Mesenchymal stem cell (in vitro differentiated cells and primary cell): Measurements from ENCODE around the gene CAMK4.

Source experiments
- DNase-seq: peaks from one replicate; pipeline ENCODE4 v3.0.0-alpha.2; 2013
- H2AFZ ChIP-seq: one replicate; pipeline ENCODE4 v1.6.1; 2013; ENCODE audit warnings: low read depth, mild to moderate bottlenecking, control low read depth, inconsistent platforms, low read length, moderate library complexity
- H2AK5ac ChIP-seq: 2 replicates; pipeline ENCODE4 v1.6.1; 2013; ENCODE audit warnings: low read length, moderate library complexity, mild to moderate bottlenecking, inconsistent platforms; ENCODE audit not compliant: severe bottlenecking
- H2BK120ac ChIP-seq: one replicate; pipeline ENCODE4 v1.6.1; 2013; ENCODE audit warnings: low read depth, mild to moderate bottlenecking, inconsistent platforms, low read length, moderate library complexity
- H2BK12ac ChIP-seq, 2 experiments: one replicate each; pipeline ENCODE4 v1.6.1; 2013; ENCODE audit warnings: inconsistent platforms in 2 of 2, low read length in 2 of 2, mild to moderate bottlenecking in 2 of 2, moderate library complexity in 2 of 2, control low read depth in 1 of 2
- H2BK15ac ChIP-seq: one replicate; pipeline ENCODE4 v1.6.1; 2013; ENCODE audit warnings: mild to moderate bottlenecking, low read depth, inconsistent platforms; ENCODE audit not compliant: poor library complexity, severe bottlenecking
- H2BK5ac ChIP-seq: 2 replicates; pipeline ENCODE4 v1.6.1; 2013; ENCODE audit warnings: low read depth, mild to moderate bottlenecking, low read length, control low read depth, inconsistent platforms; ENCODE audit not compliant: poor library complexity, severe bottlenecking
- H3K14ac ChIP-seq, 2 experiments: one replicate each; pipeline ENCODE4 v1.6.1; 2013; ENCODE audit warnings: inconsistent platforms in 2 of 2, low read length in 2 of 2, control low read depth in 1 of 2, mild to moderate bottlenecking in 1 of 2, moderate library complexity in 1 of 2
- H3K18ac ChIP-seq, 2 experiments: one replicate each; pipeline ENCODE4 v1.6.1; 2013; ENCODE audit warnings: inconsistent platforms in 2 of 2, low read length in 2 of 2, control low read depth in 1 of 2, low read depth in 1 of 2, mild to moderate bottlenecking in 1 of 2
- H3K23ac ChIP-seq, 2 experiments: one replicate each; pipeline ENCODE4 v1.6.1; 2013; ENCODE audit warnings: inconsistent platforms in 2 of 2, low read length in 2 of 2, mild to moderate bottlenecking in 2 of 2, moderate library complexity in 2 of 2, control low read depth in 1 of 2
- H3K27ac ChIP-seq: 2 replicates; pipeline ENCODE4 v1.5.1; 2013; ENCODE audit warnings: mild to moderate bottlenecking, moderate library complexity, low read length, control low read depth, inconsistent platforms; ENCODE audit not compliant: poor library complexity, severe bottlenecking
- H3K27me3 ChIP-seq, 2 experiments: 2 replicates each; pipeline versions ENCODE4 v1.6.1 to v1.7.0; 2013; ENCODE audit warnings: low read length in 2 of 2, mild to moderate bottlenecking in 2 of 2, moderate library complexity in 2 of 2, control low read depth in 1 of 2, inconsistent platforms in 1 of 2; ENCODE audit not compliant: control insufficient read depth in 1 of 2, insufficient read depth in 1 of 2
- H3K36me3 ChIP-seq, 2 experiments: 2 replicates each; pipeline versions ENCODE4 v1.6.1 to v1.7.0; 2013; ENCODE audit warnings: low read length in 2 of 2, control low read depth in 1 of 2, inconsistent platforms in 1 of 2, low read depth in 1 of 2, mild to moderate bottlenecking in 1 of 2; ENCODE audit not compliant: insufficient read depth in 2 of 2, control insufficient read depth in 1 of 2
- H3K4ac ChIP-seq, 2 experiments: one replicate each; pipeline ENCODE4 v1.6.1; 2013; ENCODE audit warnings: inconsistent platforms in 2 of 2, low read length in 2 of 2, mild to moderate bottlenecking in 2 of 2, moderate library complexity in 2 of 2, control low read depth in 1 of 2, low read depth in 1 of 2
- H3K4me1 ChIP-seq: 2 replicates; pipeline ENCODE4 v1.6.1; 2013; ENCODE audit warnings: low read depth, low read length, control low read depth; ENCODE audit not compliant: control insufficient read depth, insufficient read depth
- H3K4me2 ChIP-seq: 2 replicates; pipeline ENCODE4 v1.6.1; 2013; ENCODE audit warnings: low read length, mild to moderate bottlenecking, inconsistent platforms; ENCODE audit not compliant: poor library complexity, severe bottlenecking
- H3K4me3 ChIP-seq, 2 experiments: 2 replicates each; pipeline versions ENCODE4 v1.5.1 to v1.7.0; 2013; ENCODE audit warnings: low read length in 2 of 2, mild to moderate bottlenecking in 2 of 2, control low read depth in 1 of 2, low read depth in 1 of 2; ENCODE audit not compliant: insufficient read depth in 1 of 2
- H3K79me1 ChIP-seq: replicated peaks from 2 replicates; pipeline ENCODE4 v1.6.1; 2013; ENCODE audit warnings: mild to moderate bottlenecking, control low read depth, low read length, inconsistent platforms; ENCODE audit not compliant: poor library complexity, severe bottlenecking
- H3K9ac ChIP-seq: 2 replicates; pipeline ENCODE4 v1.7.0; 2013; ENCODE audit warnings: mild to moderate bottlenecking, low read length, moderate library complexity
- H3K9me3 ChIP-seq: 2 replicates; pipeline ENCODE4 v1.7.0; 2013; ENCODE audit warnings: mild to moderate bottlenecking, low read length; ENCODE audit not compliant: control insufficient read depth
- H4K8ac ChIP-seq: one replicate; pipeline ENCODE4 v1.6.1; 2013; ENCODE audit warnings: inconsistent platforms, mild to moderate bottlenecking, low read length, moderate library complexity
- H4K91ac ChIP-seq: one replicate; pipeline ENCODE4 v1.6.1; 2013; ENCODE audit warnings: mild to moderate bottlenecking, low read length, inconsistent platforms
- WGBS: methylation state at CpG from one replicate; pipeline ENCODE4 v1.1.7; 2013; ENCODE audit warnings: mixed read lengths; 5-methylcytosine and 5-hydroxymethylcytosine counted together

Gene CAMK4

DNA sequence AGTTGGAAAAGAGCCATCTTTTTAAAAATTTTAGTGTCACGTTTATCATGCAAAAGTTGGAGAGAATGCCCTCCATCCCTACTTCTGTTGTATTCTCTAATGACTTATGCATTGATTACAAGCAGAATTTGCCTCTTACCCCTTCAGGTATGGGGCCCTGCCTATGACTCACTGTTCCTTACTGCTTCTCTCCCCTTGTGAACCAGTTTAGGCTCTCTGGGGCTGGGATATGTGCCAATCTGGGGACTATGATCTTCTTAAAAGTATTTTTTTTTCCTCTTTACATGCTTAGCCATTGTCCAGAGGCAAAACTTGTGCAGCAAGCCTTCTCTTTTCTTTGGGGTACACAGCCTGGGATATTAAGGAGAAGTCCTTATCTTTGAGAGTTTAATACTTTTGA lies 37.4 kb downstream of the CAMK4 start:
- no peak overlapping the region for H2BK5ac ChIP-seq
- H4K8ac ChIP-seq: no peak overlapping the region
- no peaks in the 10 kb centered on the region for H3K4me1 ChIP-seq
- H3K36me3 ChIP-seq: no peaks in the 10 kb centered on the region
- H3K14ac ChIP-seq: no peak overlapping the region
- no peak for DNase-seq
- no peak overlapping the region for H2BK12ac ChIP-seq
- H4K91ac ChIP-seq: no peak overlapping the region
- no peak overlapping the region for H2BK15ac ChIP-seq
- H3K4me2 ChIP-seq: no peak overlapping the region
- no peak overlapping the region for H2AK5ac ChIP-seq
- no peak overlapping the region for H3K4ac ChIP-seq
- H2BK120ac ChIP-seq: no peak overlapping the region
- H3K4me3 ChIP-seq: no peak overlapping the region
- H3K27ac ChIP-seq: no peak overlapping the region
- H3K9ac ChIP-seq: no peak overlapping the region
- H3K27me3 ChIP-seq: no peaks in the 10 kb centered on the region
- H3K79me1 ChIP-seq: no peaks in the 10 kb centered on the region
- H3K9me3 ChIP-seq: no peaks in the 10 kb centered on the region
- no peak overlapping the region for H3K23ac ChIP-seq
- H2AFZ ChIP-seq: no peak overlapping the region
- 87% methylated on average over 1 of the region's 1 CpG for WGBS
- H3K18ac ChIP-seq: no peak overlapping the region

GRCh38 chr5:111262153-111262552 lies 38.0 kb downstream of the CAMK4 start:
- no peak overlapping the region for H3K27ac ChIP-seq
- no peaks in the 10 kb centered on the region for H3K79me1 ChIP-seq
- no peak overlapping the region for H4K91ac ChIP-seq
- H3K9ac ChIP-seq: no peak overlapping the region
- no peak overlapping the region for H2BK5ac ChIP-seq
- no peak overlapping the region for H3K4ac ChIP-seq
- DNase-seq: peak; percentile 3
- no peak overlapping the region for H4K8ac ChIP-seq
- no peak overlapping the region for H3K4me2 ChIP-seq
- 7% methylated on average over 1 of the region's 2 CpGs for WGBS
- H2BK120ac ChIP-seq: no peak overlapping the region
- no peaks in the 10 kb centered on the region for H3K4me1 ChIP-seq
- no peak overlapping the region for H2AK5ac ChIP-seq
- no peak overlapping the region for H2AFZ ChIP-seq
- H3K14ac ChIP-seq: no peak overlapping the region
- H3K9me3 ChIP-seq: no peaks in the 10 kb centered on the region
- no peak overlapping the region for H3K18ac ChIP-seq
- H2BK12ac ChIP-seq: no peak overlapping the region
- no peaks in the 10 kb centered on the region for H3K27me3 ChIP-seq
- no peak overlapping the region for H3K23ac ChIP-seq
- no peak overlapping the region for H2BK15ac ChIP-seq
- H3K36me3 ChIP-seq: no peaks in the 10 kb centered on the region
- no peak overlapping the region for H3K4me3 ChIP-seq

DNA sequence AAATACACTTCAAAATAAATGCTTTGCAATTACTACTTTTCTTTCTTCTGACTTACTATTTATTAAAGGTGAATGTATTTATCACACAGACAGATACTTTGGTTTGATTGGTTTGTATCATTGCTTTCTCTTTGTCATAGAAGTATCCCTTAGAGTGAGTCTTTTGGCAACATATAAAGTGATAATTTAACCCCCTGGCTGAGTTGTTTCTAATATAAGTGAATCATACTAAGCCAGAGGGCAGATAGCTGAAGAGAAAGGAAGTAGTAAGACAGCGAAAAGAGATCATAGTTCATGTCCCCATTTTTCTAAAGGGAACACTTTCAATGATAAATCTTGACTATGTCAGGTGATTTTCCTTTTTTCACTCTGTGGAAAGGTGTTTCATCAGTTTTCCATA lies 38.6 kb downstream of the CAMK4 start:
- Histone ChIP-seq H2AFZ (no peak overlapping the region), H2BK15ac (no peak overlapping the region), H3K18ac (no peak overlapping the region), H3K23ac (no peak overlapping the region), H3K14ac (no peak overlapping the region), H3K27ac (no peak overlapping the region), H4K91ac (no peak overlapping the region), H3K4me3 (no peak overlapping the region), H3K36me3 (no peaks in the 10 kb centered on the region), H2AK5ac (no peak overlapping the region), H4K8ac (no peak overlapping the region), H3K9ac (no peak overlapping the region), H3K27me3 (no peaks in the 10 kb centered on the region), H3K4me1 (no peaks in the 10 kb centered on the region), H3K79me1 (no peaks in the 10 kb centered on the region), H3K4ac (no peak overlapping the region), H3K4me2 (no peak overlapping the region), H3K9me3 (no peaks in the 10 kb centered on the region), H2BK5ac (no peak overlapping the region), H2BK12ac (no peak overlapping the region), H2BK120ac (no peak overlapping the region)
- 100% methylated on average over 1 of the region's 1 CpG for WGBS
- DNase-seq: no peak

DNA sequence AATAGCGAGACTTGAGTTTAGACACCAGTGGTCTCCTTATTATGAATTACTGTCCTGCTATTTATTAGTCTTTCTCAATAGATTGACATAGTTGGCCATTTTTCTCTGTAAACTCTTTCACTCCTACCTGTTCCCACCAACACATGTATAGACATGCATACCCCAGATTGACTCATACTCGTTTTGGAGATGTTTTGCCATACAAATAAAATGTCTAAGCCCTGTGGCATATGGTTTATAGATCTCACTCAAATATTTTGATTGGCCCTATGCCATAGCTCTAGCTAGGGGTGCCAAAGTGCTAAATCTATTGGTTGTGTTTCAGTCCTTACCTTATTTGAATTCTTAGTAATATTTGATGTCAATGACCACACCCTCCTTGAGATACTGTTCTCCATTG lies 42.3 kb downstream of the CAMK4 start:
- no peaks in the 10 kb centered on the region for H3K27me3 ChIP-seq
- no peak overlapping the region for H3K9ac ChIP-seq
- no peak overlapping the region for H3K4me3 ChIP-seq
- H3K4ac ChIP-seq: no peak overlapping the region
- no peak overlapping the region for H3K23ac ChIP-seq
- H2BK120ac ChIP-seq: no peak overlapping the region
- no peaks in the 10 kb centered on the region for H3K79me1 ChIP-seq
- no peak overlapping the region for H2AK5ac ChIP-seq
- H3K18ac ChIP-seq: no peak overlapping the region
- no peak overlapping the region for H4K8ac ChIP-seq
- WGBS: 100% methylated on average over 1 of the region's 2 CpGs
- H2BK5ac ChIP-seq: no peak overlapping the region
- no peak overlapping the region for H3K27ac ChIP-seq
- H2AFZ ChIP-seq: no peak overlapping the region
- H3K4me2 ChIP-seq: no peak overlapping the region
- H3K9me3 ChIP-seq: peaks cover 2% of the 10 kb centered on the region
- H2BK12ac ChIP-seq: no peak overlapping the region
- H3K14ac ChIP-seq: no peak overlapping the region
- no peak overlapping the region for H4K91ac ChIP-seq
- DNase-seq: no peak
- no peaks in the 10 kb centered on the region for H3K4me1 ChIP-seq
- no peak overlapping the region for H2BK15ac ChIP-seq
- no peaks in the 10 kb centered on the region for H3K36me3 ChIP-seq
